Tibial nerve (tissue), 4 donors: Measurements from ENCODE around the gene NEGR1.

Source experiments
- CTCF ChIP-seq, 5 experiments: fragments of 200-600 bp in 3 of 5; fragments of 450-650 bp in 2 of 5; sonication (generic) in 3 of 5; IDR thresholded peaks; one replicate each; pipeline ENCODE4 v1.5.1; 2016 to 2019; ENCODE audit warnings: antibody characterized with exemption in 5 of 5, mild to moderate bottlenecking in 3 of 5, moderate library complexity in 2 of 5
- EP300 ChIP-seq, 2 donors: sonication (generic); formaldehyde crosslinking; IDR thresholded peaks; one replicate each; pipeline ENCODE4 v1.6.1; 2017; ENCODE audit warnings: antibody characterized with exemption in 2 of 2, mild to moderate bottlenecking in 1 of 2
- POLR2A ChIP-seq, 2 donors: fragments of 450-650 bp; IDR thresholded peaks; one replicate each; pipeline ENCODE4 v1.6.1; 2017; ENCODE audit warnings: antibody characterized with exemption in 2 of 2, mild to moderate bottlenecking in 2 of 2, moderate library complexity in 2 of 2

GRCh38 chr1:72177711-72178110 lies 104.6 kb downstream of the NEGR1 start:
- TF ChIP-seq CTCF (IDR thresholded peaks at IDR 0.05) (no peak), POLR2A (IDR thresholded peaks at IDR 0.05) (no peak), EP300 (IDR thresholded peaks at IDR 0.05) (no peak)
